ENCODE measurements around the gene ALDH1A2. TPM values are rescaled to one million over a fixed set of nuclear protein-coding genes. Genes with fewer than 3 reads are reported as not detected.
"Not testable (repeated sequence)": the region's sequence is repeated elsewhere in the genome, so short reads cannot be mapped to it uniquely, and the experiment has no call there.

ALDH1A2 gene
- total RNA-seq (2021) (3.1 and 4.0 TPM in 2 replicates), Bru-seq, nascent RNA (percentile 22 among the genes with signal in this experiment), BruChase-seq, experiment 1, labeled RNA remaining after a 2-hour chase (percentile 39 among the genes with signal in this experiment), BruChase-seq, experiment 2, labeled RNA remaining after a 6-hour chase (percentile 20 among the genes with signal in this experiment)
- long read RNA-seq, partial matches to known transcripts = 0 of 5 reads
- long read RNA-seq, other reads (novel, unspliced or antisense) = 3 of 5 reads

DNA sequence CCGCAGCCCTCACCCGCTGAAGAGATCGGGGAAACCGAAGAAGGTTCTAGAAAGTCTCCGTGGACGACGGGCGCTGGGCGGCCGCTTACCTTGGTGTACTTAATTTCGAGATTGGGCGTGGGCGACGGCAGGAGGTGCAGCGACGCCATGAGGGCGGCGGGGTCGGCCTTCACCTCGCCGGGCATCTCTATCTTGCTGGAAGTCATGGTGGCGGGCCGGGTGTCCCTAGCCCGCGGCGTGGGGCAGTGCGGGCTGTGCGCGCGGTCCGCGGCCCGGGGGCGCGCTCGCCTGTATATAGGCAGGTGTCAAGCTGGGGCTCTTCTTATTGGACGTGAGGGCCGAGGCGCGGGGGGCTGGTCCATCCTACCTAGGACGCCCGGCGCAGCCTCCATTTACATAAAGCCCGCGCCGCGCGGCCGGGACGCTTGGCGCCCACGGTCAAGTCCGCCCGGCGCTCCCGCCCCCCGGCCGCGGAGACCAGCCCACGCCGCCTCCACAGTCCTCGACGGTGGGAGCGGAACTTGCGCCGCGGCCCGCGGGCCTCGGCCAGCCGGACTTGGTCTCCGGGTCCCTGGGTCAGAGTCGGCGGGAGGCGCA lies at the start of gene ALDH1A2:
TSS of gene ALDH1A2 (minus strand) at position 267 of the 597 bp plus-strand sequence. CDS start at position 206, 61 bp downstream.
- H3K4me1 ChIP-seq (replicated peaks; ENCODE audit: insufficient read depth) = no peaks in the 10 kb centered on the region
- no peak for DNase-seq
- no peak within 1 kb of the TSS for H3K4me2 ChIP-seq
- no peaks in the 10 kb centered on the region for H4K20me1 ChIP-seq (ENCODE audit: insufficient read depth)
- no peaks in the 10 kb centered on the region for H3K27me3 ChIP-seq (ENCODE audit: insufficient read depth, low read depth)
- ChIA-PET CTCF (no interaction called here), POLR2A (ENCODE audit: unreplicated experiment) (no interaction called here)
- H3K9me3 ChIP-seq (ENCODE audit: insufficient read depth, low read depth) = no peaks in the 10 kb centered on the region
- no peak within 1 kb of the TSS for H3K27ac ChIP-seq
- intact Hi-C loops (cut with micrococcal nuclease; ENCODE audit: unreplicated experiment) = no loop called here
- BruUV-seq (replicated peaks) = no TSS peak
- no peaks in the 10 kb centered on the region for H3F3A ChIP-seq (ENCODE audit: insufficient read depth, low read depth)
- H3K36me3 ChIP-seq (ENCODE audit: low read depth) = no peaks in the 10 kb centered on the region
- H2AFZ ChIP-seq = no peak within 1 kb of the TSS
- no peak within 1 kb of the TSS for H3K4me3 ChIP-seq
- TF ChIP-seq EZH2 (IDR thresholded peaks at IDR 0.05; ENCODE audit: low read depth) = no peak
- TF ChIP-seq, protein P1, sequence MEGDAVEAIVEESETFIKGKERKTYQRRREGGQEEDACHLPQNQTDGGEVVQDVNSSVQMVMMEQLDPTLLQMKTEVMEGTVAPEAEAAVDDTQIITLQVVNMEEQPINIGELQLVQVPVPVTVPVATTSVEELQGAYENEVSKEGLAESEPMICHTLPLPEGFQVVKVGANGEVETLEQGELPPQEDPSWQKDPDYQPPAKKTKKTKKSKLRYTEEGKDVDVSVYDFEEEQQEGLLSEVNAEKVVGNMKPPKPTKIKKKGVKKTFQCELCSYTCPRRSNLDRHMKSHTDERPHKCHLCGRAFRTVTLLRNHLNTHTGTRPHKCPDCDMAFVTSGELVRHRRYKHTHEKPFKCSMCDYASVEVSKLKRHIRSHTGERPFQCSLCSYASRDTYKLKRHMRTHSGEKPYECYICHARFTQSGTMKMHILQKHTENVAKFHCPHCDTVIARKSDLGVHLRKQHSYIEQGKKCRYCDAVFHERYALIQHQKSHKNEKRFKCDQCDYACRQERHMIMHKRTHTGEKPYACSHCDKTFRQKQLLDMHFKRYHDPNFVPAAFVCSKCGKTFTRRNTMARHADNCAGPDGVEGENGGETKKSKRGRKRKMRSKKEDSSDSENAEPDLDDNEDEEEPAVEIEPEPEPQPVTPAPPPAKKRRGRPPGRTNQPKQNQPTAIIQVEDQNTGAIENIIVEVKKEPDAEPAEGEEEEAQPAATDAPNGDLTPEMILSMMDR (conservative IDR thresholded peaks at IDR 0.05) = no peak
- H3K79me2 ChIP-seq (ENCODE audit: low read depth) = no peaks in the 10 kb centered on the region
- H3K9me2 ChIP-seq (ENCODE audit: insufficient read depth) = no peaks in the 10 kb centered on the region

DNA sequence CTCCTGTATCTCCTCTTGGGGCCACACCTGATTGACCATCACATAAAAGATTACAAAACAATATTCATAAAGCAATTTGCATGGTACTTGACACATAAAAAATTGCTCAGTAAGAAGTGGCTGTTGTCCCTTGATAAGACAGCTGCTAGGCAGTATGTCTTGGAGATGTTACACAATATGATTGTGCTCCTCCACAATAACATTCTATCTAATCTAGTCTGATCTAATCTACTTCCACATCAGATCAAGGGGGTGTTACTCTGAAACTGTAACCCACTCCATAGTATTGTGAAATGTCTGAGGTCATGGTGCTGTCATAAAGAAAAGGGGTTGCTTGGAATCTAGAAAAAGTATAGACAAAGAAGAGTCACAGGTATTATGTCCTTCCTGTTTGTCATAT lies 49.3 kb upstream of the ALDH1A2 start:
- H2AFZ ChIP-seq = no peak overlapping the region
- no peaks in the 10 kb centered on the region for H3K27me3 ChIP-seq (ENCODE audit: insufficient read depth, low read depth)
- H3K36me3 ChIP-seq (ENCODE audit: low read depth) = no peaks in the 10 kb centered on the region
- H3K4me1 ChIP-seq (replicated peaks; ENCODE audit: insufficient read depth) = no peaks in the 10 kb centered on the region
- H3K27ac ChIP-seq = no peak overlapping the region
- TF ChIP-seq, protein P1 (conservative IDR thresholded peaks at IDR 0.05) = no peak
- no peak for TF ChIP-seq EZH2 (IDR thresholded peaks at IDR 0.05; ENCODE audit: low read depth)
- no peak overlapping the region for H3K4me2 ChIP-seq
- H3F3A ChIP-seq (ENCODE audit: insufficient read depth, low read depth) = no peaks in the 10 kb centered on the region
- no peak for DNase-seq
- no TSS peak for BruUV-seq (replicated peaks)
- H3K9me2 ChIP-seq (ENCODE audit: insufficient read depth) = no peaks in the 10 kb centered on the region
- ChIA-PET POLR2A (ENCODE audit: unreplicated experiment) (no interaction called here), CTCF (no interaction called here)
- H3K9me3 ChIP-seq (ENCODE audit: insufficient read depth, low read depth) = no peaks in the 10 kb centered on the region
- H3K79me2 ChIP-seq (ENCODE audit: low read depth) = no peaks in the 10 kb centered on the region
- no peaks in the 10 kb centered on the region for H4K20me1 ChIP-seq (ENCODE audit: insufficient read depth)
- intact Hi-C loops (cut with micrococcal nuclease; ENCODE audit: unreplicated experiment) = no loop called here
- H3K4me3 ChIP-seq = no peak overlapping the region

DNA sequence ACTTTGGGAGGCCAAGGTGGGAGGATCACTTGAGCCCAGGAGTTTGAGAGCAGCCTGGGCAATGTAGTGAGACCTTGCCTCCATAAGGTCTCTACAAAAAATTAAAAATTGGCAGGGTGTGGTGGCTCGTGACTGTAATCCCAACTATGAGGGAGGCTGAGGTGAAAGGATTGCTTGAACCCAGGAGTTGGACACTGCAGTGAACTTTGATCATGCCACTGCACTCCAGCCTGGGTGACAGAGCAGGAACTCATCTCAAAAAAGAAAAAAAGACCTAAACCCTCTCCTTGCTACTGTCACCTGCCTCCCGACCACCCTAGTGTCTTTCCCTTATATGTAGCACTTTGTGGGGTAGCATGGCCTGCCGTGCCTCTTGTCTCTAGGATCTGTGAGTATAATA lies 48.9 kb upstream of the ALDH1A2 start:
- H3K4me1 ChIP-seq (replicated peaks; ENCODE audit: insufficient read depth) = no peaks in the 10 kb centered on the region
- CTCF ChIA-PET = no interaction called here
- no peak for DNase-seq
- H3K36me3 ChIP-seq (ENCODE audit: low read depth) = no peaks in the 10 kb centered on the region
- no peaks in the 10 kb centered on the region for H4K20me1 ChIP-seq (ENCODE audit: insufficient read depth)
- no TSS peak for BruUV-seq (replicated peaks)
- POLR2A ChIA-PET (ENCODE audit: unreplicated experiment) = no interaction called here
- no peaks in the 10 kb centered on the region for H3K9me3 ChIP-seq (ENCODE audit: insufficient read depth, low read depth)
- no peaks in the 10 kb centered on the region for H3K79me2 ChIP-seq (ENCODE audit: low read depth)
- no peak overlapping the region for H3K27ac ChIP-seq
- H3K4me2 ChIP-seq = no peak overlapping the region
- no peak overlapping the region for H3K4me3 ChIP-seq
- H3K27me3 ChIP-seq (ENCODE audit: insufficient read depth, low read depth) = no peaks in the 10 kb centered on the region
- no peaks in the 10 kb centered on the region for H3F3A ChIP-seq (ENCODE audit: insufficient read depth, low read depth)
- intact Hi-C loops (cut with micrococcal nuclease; ENCODE audit: unreplicated experiment) = no loop called here
- TF ChIP-seq EZH2 (IDR thresholded peaks at IDR 0.05; ENCODE audit: low read depth) = no peak
- TF ChIP-seq, protein P1 (conservative IDR thresholded peaks at IDR 0.05) = no peak
- no peak overlapping the region for H2AFZ ChIP-seq
- H3K9me2 ChIP-seq (ENCODE audit: insufficient read depth) = no peaks in the 10 kb centered on the region

DNA sequence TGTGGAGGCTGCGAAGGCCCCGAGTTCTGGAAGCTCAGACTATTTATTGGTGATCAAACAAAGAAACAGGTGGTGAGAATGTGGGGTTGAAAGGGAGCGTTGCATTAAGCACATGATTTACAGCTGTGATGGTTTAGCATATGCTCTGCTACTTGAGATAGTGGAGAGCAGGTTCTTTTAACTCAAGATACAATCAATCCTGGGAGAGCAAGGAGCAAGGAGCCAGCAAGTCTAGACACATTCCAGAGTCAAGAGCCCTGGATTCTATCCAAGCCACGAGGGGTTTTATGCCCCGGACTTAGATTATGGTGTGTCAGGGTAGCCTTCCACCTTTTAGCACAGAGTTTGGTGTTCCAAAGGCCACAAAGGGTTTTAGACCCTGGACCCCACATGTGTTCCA lies 47.8 kb upstream of the ALDH1A2 start:
- H3K4me3 ChIP-seq; H4K20me1 ChIP-seq (ENCODE audit: insufficient read depth); H3K4me1 ChIP-seq (replicated peaks; ENCODE audit: insufficient read depth); H3K27me3 ChIP-seq (ENCODE audit: insufficient read depth, low read depth); DNase-seq; H2AFZ ChIP-seq; CTCF ChIA-PET; H3K79me2 ChIP-seq (ENCODE audit: low read depth); BruUV-seq (replicated peaks); H3F3A ChIP-seq (ENCODE audit: insufficient read depth, low read depth); H3K9me3 ChIP-seq (ENCODE audit: insufficient read depth, low read depth); intact Hi-C loops (cut with micrococcal nuclease; ENCODE audit: unreplicated experiment); POLR2A ChIA-PET (ENCODE audit: unreplicated experiment); H3K4me2 ChIP-seq; H3K27ac ChIP-seq; H3K9me2 ChIP-seq (ENCODE audit: insufficient read depth); H3K36me3 ChIP-seq (ENCODE audit: low read depth): not testable (repeated sequence)
